GM19452 (cell line): Measurements from ENCODE around the gene ASTN2.

Source experiments
- ATAC-seq: cut with Tn5 transposase; IDR thresholded peaks from one replicate; pipeline ENCODE4 v1.9.1; 2021; ENCODE audit not compliant: unreplicated experiment

ASTN2 gene

DNA sequence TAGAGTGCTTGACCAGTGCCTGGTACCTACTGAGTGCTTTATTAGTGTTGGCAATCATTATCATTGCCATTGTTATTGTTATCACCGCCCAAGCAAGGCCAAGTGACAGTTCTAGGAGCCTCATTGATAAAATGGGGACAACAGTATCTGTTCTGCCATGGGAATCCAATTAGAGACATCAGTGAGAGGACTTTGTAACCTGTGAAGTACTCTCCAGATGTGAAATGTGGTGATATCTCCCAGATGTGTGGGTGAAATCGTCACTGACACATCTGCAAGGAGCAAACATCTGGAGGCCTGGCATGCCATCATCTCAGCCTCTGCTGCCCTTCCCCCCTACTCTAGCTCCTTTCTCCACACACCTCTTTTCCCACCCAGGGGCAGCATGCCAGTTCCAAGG is 1000.5 kb downstream of the ASTN2 start:
- no peak for ATAC-seq

DNA sequence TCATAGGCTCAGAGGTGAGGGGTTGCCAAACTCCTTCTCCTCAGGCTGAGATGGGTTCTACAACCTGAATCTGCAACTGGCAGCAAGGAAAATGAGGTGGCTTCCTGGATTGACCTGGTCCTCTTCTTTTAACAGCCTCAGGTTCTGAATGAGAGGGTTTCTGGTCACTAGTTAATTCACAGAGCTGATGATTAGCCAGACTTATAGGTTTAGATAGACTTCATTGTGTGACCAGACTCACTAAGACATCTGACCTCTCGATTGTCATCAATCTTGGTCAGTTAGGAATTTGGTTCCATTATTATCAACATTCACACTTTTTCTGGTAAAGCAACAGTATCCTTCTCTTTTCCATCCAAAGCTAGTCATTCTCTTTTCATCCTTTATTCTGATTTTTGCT is 1003.4 kb downstream of the ASTN2 start:
- ATAC-seq, result no peak

DNA sequence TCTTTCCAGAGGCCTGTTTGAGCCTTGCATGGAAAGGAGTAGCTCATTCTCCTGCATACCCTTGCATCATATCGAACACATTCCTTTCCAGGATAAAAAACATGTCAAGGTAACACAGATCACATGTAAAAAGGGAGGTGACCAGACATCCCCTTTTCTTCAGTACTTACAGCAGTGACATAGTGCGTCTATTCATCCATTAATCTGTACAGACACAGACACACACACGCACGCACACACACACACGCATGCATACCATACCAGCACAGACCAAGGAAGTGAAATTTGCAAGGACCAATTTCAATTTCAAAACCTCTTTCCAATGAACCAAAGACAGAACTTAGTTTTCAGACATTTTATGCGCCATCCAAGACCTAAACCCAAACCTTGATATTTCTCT is 1005.2 kb downstream of the ASTN2 start:
- ATAC-seq, result no peak

DNA sequence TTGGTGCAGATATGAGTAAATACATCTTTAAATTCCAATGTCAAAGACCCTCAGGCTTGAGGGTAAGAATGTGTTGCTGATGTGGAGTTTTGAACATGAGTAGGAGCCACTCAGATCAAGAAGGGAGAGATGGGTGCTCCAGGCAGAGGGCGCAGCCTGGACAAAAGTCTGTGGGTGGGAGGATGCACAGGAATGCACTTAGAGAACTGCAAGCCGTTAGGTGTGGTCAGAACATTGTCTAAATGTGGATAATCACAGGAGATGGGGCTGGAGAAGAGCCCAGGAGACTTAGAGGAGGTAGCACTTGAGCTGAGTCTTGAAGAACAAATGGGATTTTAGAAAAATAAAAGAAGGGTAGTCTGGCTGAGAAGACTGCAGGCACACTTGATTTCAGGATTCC is 1005.7 kb downstream of the ASTN2 start:
- ATAC-seq, result no peak

DNA sequence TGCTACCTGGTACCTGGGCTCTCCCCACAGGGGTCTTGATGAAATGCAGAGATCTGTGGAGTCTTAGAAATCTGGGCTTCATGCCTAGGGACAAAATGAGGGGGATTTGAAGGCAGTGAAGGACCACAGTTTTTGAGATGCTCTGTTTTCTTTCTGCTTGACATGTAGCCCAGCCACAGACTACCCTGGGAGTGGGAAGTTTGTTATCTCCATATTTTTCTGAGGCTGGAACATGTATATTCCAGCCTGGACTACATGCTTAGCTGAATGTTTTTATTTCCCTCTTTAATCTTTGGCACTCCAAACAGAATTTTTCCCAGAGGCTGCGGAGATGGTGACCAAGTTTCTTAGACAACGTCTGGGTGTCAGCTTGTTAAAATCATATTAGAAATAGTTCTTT is 1008.4 kb downstream of the ASTN2 start:
- ATAC-seq, result no peak

DNA sequence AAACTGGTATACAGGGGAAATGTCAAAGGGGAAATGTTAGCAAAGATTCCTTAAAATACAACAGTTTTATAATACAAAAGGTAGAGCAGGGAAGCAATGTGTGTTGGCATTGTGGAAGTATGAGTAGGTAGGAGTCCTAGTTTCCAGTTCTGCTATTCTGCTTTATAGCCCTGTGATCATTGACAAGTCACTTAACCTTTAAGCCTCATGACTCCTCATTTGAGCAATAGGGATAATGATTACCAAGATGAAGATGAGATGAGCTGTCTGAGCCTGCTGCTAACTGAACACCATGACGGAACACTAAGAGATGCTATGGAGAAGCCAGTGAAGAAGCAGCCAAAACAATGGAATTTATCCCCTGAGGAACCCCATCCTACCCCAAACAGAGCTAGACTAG is 1009.5 kb downstream of the ASTN2 start:
- no peak for ATAC-seq

DNA sequence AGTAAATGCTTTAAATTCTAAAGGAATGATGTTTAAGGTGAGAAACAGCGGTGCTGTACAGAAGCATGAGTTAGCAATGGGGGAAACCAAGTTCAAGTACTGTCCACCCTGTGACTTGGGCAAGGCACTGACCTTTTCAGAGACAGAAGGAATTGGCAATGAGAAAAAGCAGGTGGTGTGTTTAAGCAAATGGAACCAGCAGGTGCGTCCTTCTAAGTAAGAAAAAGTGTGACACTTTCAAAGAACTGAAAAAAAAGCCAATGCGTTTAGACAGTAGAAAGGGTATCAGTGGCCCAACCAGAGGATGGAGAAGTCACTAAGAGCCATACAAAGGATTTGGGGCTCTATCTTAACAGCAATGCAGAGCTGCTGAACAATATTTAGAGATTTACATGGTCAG is 1010.6 kb downstream of the ASTN2 start:
- no peak for ATAC-seq

DNA sequence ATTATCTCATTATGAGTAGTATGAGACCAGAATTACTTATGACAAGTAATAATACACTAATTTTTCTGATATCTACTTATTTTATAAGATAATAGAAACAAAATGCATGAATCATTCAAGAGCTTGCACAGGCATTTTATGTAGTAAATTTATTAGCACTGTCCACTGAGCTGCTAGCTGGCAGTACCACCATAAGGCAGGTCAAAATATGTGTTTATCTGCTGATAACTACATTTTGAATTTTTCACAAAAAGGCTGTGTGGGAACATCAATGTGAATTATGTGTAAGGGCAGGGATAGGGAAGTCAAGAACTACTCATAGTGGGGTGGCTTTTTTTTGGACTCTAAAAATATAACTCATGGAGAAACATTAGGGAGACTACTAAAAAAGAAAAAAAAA is 1011.7 kb downstream of the ASTN2 start:
- no peak for ATAC-seq

DNA sequence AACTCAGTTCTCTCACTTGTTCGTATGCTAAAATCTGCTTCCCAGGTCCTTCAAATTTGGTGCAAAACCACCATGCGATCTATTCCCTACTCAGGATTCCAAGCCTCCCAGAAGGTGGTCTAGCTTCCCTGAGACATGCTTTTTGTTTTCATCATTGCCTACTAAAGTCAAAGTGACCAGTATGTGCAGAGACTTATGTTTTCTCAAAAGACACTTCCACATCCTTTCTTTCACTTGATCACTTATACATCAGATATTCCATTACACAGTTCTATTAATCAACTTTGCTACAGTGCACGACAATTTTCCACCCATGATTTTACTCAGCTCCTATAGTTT is 1019.2 kb downstream of the ASTN2 start:
- no peak for ATAC-seq

DNA sequence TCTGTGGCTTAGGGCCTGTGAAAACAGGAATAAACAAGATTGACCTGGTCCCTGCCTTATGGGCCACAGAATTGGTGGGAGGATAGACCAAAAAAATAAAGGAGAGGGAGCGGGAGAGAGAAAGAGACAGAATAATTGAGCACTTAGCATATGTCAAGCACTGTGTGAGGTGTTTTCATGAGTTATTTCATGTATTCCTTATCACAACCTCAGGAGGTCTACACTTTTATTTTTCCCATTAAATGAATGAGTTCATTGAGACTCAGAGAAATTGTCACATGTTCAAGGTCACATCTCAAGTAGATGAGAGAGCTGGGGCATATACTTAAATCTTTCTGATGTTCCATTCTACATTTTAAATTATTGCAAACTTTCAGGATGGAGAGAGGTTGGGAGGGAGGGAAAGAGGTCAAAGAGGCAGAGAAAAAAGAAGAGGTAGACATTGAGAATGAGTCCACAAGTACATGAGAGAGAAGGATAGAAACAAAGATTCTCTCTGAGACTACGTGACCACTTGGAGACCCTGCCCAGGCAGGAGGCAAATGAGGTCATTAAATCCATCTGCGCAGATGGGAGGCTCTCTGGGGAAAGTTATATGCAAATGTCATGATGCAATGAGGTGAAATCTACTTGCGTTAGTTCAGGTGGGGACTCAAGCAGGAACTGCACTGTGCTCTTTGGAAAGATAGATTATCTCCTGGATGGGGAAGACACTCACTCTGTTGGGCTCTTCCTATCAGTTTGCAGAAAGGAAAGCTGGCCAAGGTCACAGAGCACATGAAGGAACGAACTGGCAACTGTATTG is 1019.8 kb downstream of the ASTN2 start:
- ATAC-seq, result no peak

DNA sequence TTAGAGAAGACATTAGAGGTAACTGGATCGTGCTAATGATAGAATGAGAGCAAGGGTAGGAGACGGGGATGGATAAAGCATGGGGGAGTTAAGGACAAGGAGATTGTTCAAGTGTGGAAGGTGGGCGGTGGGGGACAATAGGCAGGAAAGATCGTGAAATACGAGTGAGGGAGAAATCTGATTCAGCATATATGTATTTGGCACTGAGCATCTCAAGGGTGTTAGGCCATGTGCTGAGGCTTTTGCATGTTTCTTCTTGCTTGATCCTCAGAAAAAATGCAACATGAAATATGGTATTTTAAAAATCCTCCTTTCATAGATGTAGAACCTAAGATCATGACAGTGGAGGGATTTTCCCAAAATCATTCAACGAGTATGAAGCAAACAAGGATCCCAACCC is 1020.8 kb downstream of the ASTN2 start:
- no peak for ATAC-seq

DNA sequence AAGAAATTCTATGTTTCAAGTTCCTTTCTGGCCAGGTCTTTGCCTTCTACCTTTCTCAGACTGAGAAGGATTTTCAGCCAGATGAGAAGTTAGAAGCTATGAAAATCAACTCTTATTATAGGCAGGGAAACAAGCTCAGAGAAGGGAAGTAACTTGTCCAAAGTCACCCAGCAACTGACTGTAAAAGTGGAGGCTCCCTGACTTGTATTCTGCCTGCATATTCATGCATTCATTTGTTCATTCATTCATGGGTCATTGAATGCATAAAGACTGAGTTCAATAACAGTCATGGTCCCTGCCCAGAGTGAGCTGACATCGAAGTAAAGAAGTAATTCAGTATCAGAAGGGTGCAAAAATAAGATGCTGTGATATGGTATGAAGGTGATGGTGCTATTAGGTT is 1021.7 kb downstream of the ASTN2 start:
- ATAC-seq, result no peak

DNA sequence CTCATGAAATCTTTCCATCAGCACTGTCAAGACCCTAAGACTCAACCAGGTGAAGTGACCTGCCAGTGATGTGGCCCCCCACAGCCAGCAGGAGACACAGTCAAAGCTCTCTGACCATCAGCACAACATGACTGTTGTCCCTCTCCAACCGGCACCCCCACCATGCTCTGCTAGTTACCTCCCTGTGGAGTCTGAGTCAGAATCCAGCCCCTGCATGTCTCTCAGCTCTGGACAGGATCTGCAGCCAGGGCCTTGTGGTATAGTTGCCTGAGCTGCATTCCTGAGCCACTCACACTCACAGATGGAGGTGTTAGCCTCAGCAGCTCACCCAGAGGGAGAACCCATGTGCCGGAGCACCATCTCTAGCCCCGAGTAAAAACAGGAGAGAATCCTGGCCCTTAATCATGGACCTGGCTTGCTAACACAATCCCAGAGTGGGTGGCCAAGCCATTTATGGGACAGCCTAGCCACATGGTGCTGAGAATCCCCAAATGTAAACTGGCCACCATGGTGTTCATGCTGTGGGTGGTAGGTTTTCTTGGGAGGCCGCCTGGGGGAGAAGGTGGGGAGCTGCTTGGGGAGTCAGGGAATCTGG is 1023.5 kb downstream of the ASTN2 start:
- no peak for ATAC-seq

DNA sequence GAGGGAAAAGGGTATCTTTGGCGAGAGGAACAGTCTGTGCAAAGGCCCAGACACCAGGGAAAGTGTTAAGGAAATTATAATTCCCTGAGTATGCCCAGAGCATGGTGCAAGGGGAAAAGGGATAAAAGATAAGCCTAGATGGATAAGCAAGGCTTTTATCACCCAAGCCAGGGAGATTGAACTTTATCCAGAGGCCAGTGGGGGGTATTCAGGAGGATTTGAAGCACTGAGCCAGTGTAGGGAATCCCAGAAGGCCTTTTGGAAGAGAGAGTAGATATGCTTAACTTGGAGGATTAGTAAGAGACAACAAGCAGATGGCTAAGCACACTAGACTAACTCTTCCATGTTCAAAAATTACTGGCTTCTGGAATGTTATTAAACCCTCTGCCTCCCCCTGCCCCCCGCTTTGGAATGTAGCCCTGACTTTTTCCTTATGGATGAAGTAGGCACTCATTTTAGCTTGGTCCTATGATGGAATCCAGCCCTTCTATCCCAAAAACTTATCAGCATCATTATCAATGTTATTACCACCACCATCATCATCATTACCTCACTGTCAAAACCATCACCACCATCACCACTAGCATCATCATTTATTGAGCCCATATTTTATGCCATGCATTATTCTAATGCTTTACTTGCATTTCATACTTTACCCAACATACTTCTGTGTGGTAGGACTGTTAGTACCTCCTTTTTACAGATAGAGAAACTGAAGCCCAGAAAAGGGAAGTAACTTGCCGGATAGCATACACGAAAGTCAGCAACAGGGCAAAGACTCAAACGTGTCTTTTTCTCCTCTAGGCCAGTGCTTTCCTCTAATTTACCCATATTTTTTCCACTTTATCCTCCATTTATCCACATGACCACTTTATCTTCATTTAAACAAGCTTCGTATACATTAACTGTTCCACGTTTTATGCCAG is 1024.3 kb downstream of the ASTN2 start:
- peak; percentile 55 for ATAC-seq

DNA sequence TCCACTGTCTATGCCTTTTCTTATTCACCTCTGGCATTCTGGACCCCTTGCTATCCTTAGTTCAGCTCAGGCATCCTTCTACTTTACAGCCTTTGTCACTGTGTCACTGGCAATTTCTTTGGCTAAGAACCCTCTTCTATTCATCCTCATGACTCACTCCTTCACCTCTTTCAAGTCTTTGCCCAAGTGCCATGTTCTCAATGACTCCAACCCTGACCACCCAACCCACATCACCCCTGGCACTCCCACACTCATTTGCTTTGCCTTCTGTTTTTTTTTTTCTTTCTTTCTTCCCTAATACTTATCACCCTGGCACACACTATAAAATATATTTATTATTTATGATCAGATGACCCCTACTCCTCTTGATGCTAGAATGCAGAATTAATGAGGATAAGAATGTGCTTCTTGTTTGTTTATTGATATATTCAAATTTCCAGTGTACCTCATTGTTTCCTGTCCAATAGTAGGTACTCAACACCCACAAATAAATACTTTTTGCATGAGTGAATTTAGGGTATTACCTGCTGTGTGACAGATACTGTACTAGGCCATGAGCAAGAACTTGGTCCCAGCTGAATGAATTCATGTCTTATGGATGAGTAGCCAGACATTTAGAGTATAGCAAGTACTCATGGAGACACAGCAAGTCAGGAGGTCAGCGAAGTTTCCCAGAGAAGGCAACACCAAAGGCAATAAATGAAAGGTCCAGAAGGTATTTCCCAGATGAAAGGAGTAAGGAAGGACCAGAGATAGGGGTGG is 1025.1 kb downstream of the ASTN2 start:
- no peak for ATAC-seq

DNA sequence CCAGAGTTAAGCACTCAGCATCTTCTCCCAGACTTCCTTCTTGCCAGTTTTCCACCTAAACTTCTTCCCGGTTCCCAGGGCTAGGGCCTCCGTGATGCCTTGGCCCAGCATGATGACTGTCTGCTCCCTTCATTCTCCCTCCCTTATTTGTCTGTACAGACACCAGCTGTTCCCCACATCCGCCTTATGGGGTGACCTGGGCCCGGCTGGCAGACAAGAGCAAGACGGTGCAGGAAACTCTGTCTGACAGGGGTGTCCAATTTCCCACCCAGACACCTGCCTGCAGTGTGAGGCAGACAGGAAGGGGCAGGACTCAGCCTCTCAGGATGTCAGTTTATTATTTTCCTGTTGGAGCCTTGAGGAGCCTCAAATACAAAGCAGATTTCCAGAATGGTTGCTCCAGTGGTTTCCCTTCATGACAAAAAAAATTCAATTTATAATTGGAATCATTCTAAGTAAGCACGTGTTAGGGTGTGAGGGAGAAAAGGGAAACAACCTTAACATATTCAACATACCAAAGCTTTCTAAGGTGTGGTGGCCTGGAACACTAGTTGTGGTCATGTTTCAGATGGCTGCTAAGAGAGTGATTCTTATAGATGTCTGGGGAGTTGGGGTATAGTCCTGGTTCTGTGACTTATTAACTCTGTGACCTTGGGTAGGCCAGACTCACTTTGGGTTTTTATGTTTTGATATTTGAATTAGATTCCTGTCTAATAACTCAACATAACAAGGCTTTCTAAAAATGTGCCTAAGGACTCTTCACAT is 1026.7 kb downstream of the ASTN2 start:
- ATAC-seq, result peak; percentile 69

DNA sequence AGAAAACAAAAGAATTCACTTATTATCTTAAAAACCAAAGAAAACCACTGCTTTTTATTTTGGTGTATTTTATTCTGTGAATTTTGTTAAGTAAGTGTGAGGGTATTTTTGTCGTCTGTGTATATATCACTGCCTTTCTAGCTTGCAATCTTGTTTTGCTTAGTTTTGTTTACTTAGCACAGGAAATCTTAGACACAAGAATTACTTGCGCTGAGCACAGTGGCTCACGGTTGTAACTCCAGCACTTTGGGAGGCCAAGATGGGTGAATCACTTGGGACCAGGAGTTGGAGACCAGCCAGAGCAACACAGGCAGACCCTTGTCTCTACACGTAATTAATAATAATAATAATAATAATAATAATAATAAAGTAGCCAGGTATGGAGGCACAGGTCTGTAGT is 1030.9 kb downstream of the ASTN2 start:
- ATAC-seq, result no peak

DNA sequence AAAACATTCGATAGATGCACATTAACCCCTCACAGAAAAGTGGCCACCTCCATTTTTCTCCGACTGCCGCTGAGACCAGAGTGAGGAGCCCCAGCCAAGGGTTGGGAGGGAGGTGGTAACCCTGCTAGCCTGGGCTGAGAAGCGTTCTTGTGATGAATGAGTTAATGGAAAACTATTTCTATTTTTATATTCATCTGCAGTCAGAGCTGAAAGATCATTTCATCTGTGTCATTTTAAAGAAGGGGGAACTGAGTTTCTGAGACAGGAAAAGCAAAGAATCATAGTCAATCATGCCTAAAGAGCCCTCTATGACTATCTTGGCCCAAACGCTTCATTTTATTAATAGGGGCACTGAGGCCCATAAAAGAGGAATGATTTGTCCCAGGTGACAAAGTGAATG is 1031.7 kb downstream of the ASTN2 start:
- no peak for ATAC-seq

DNA sequence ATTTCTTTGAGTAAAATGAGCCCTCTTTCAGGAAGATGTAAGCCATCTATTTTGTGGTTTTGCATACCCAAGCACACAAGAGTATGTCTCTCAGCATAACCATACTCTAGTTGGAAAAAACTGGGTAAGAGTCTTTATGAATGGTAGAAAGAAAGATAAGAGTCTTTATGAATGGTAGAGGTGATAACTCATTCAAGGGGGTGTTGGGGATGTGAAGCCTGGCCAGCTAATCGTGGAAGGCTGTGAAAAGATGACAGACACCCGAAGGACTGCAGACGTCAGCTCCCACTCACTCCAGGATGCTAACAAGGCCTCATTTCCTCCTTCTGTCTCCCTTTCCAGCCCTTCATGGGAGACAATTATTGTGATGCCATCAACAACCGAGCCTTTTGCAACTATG is 1032.8 kb downstream of the ASTN2 start:
- ATAC-seq, result no peak

DNA sequence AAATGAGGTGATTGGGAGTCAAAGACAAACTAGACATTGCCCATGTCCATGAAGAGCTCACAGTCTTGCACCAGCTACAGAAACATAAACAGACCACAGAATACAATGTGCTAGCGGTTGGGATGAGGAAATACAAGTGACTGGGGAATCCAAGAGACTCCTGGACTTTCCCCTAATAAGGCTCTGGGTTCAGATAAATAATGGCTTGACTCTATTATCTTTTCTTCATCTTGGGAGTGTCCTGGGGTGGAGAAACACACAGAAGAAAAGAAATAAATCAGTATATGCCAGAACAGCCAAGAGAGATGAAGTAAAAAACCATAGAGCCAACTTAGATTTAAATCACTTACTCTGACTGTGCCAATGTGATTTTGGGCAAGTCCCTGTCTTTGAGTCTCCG is 1033.5 kb downstream of the ASTN2 start:
- no peak for ATAC-seq
